Adrenal gland (tissue), 5 donors: ENCODE data around the gene ITGA11.

ENCODE experiments used
- POLR2A ChIP-seq, 2 donors: fragments of 450-650 bp; IDR thresholded peaks; one replicate each; pipeline ENCODE4 v1.6.1; 2017; ENCODE audit warnings: antibody characterized with exemption in 2 of 2, mild to moderate bottlenecking in 2 of 2, moderate library complexity in 1 of 2
- TF ChIP-seq, protein P1 (sequence below), 6 experiments: fragments of 450-650 bp in 4 of 6; fragments of 200-600 bp in 2 of 6; sonication (generic) in 1 of 6; IDR thresholded peaks; 1 replicate in 5 of 6; 2 replicates in 1 of 6; pipeline versions ENCODE4 v1.5.1 to v1.8.0; 2016 to 2021; ENCODE audit warnings: antibody characterized with exemption in 6 of 6, mild to moderate bottlenecking in 2 of 6, moderate library complexity in 1 of 6
- donor health status: DM: no; HTN: no; CAD: no.

DNA sequence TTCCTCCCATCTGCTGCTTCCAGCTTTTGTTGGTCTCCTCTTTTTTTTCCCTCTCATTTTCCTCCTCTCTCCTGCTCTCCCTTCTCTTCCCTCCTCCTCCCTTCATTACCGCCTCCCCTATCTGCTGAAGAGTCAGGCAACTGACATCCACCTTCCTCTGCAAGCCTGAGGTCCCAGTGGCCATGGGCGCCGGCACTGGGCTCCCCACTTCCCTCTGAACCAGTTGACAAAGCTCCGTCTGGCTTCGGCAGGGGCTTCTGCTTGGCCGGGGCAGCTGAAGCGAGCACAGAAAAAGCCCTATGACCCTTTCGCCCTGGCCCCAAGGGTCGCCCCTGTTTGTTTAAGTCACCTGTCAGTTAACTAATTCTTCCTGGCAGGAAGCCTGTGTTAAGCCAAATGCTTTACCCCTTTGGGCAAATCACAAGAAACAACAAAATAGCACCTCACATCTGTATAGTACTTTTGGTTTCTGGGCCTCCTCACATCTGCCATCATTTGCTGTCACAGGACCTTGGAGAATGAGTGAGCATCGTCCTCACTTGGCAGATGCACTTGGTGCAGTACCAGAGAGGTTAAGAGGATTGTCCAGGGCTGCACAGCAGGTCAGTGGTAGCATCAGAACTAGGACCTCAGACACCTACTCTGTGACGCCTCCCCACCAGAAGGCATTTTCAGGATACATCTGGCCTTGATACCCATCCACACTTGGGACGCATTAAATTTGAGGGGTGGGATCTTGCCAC lies 27.7 kb downstream of the ITGA11 start:
- TF ChIP-seq, protein P1, sequence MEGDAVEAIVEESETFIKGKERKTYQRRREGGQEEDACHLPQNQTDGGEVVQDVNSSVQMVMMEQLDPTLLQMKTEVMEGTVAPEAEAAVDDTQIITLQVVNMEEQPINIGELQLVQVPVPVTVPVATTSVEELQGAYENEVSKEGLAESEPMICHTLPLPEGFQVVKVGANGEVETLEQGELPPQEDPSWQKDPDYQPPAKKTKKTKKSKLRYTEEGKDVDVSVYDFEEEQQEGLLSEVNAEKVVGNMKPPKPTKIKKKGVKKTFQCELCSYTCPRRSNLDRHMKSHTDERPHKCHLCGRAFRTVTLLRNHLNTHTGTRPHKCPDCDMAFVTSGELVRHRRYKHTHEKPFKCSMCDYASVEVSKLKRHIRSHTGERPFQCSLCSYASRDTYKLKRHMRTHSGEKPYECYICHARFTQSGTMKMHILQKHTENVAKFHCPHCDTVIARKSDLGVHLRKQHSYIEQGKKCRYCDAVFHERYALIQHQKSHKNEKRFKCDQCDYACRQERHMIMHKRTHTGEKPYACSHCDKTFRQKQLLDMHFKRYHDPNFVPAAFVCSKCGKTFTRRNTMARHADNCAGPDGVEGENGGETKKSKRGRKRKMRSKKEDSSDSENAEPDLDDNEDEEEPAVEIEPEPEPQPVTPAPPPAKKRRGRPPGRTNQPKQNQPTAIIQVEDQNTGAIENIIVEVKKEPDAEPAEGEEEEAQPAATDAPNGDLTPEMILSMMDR (IDR thresholded peaks at IDR 0.05): no peak
- no peak for TF ChIP-seq POLR2A (IDR thresholded peaks at IDR 0.05)
